Measurements from ENCODE around the gene SORCS2. TPM values are rescaled to one million over a fixed set of nuclear protein-coding genes. Genes with fewer than 3 reads are reported as not detected.

Gene SORCS2
- total RNA-seq, 1 experiment from 2014 or later, result not detected

DNA sequence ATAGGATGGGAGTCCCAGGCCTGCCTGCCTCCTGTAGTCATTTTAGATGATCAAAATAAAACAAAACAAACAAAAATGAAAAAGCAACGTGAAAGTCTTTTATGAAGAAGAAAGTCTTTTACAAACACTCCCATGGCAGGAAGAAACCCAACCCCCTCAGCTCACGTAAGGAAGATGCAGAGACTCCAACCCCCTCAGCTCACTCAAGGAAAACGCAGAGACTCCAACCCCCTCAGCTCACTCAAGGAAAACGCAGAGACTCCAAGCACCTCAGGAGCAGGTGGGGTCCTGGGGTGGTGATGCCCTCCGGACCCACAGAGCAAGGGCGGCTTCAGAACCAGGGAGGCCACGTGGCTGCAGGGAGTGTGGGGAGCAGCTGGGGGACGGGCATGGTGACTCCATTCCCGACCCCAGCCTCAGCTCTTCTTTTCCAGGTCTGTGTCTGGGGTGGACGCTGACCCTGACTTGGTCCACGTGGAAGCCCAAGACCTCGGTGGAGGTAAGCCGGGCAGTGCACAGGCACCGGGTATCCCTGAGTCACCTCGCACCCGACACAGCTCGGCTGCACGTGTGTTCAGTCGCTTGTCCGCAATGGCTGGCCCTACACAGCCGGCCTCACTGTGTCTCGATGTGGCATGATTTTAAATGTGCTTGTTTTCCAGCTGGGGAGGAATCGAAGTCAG is 468.9 kb downstream of the SORCS2 start:
- Mint-ChIP-seq H3K9me3 (ENCODE audit: unreplicated experiment) (no peaks in the 10 kb centered on the region), H3K36me3 (ENCODE audit: insufficient read depth, unreplicated experiment) (no peaks in the 10 kb centered on the region), H3K27ac (ENCODE audit: low read depth, unreplicated experiment) (no peak overlapping the region), H3K27me3 (ENCODE audit: insufficient read depth, unreplicated experiment) (peaks cover 23% of the 10 kb centered on the region), H3K4me1 (ENCODE audit: insufficient read depth, unreplicated experiment) (no peaks in the 10 kb centered on the region), H3K4me3 (ENCODE audit: unreplicated experiment) (no peak overlapping the region)
- BruUV-seq (replicated peaks), result no TSS peak
- intact Hi-C loops (cut with micrococcal nuclease), result no loop called here
- POLR2A ChIA-PET, result no interaction called here
- CTCF ChIA-PET, result interaction anchor here (0.6 kb wide), 1 partner anchor 506 kb away, joined by 3 read pairs; no protein-coding TSS in a partner anchor
- DNase-seq (ENCODE audit: unreplicated experiment), result no peak
- TF ChIP-seq, protein P1, sequence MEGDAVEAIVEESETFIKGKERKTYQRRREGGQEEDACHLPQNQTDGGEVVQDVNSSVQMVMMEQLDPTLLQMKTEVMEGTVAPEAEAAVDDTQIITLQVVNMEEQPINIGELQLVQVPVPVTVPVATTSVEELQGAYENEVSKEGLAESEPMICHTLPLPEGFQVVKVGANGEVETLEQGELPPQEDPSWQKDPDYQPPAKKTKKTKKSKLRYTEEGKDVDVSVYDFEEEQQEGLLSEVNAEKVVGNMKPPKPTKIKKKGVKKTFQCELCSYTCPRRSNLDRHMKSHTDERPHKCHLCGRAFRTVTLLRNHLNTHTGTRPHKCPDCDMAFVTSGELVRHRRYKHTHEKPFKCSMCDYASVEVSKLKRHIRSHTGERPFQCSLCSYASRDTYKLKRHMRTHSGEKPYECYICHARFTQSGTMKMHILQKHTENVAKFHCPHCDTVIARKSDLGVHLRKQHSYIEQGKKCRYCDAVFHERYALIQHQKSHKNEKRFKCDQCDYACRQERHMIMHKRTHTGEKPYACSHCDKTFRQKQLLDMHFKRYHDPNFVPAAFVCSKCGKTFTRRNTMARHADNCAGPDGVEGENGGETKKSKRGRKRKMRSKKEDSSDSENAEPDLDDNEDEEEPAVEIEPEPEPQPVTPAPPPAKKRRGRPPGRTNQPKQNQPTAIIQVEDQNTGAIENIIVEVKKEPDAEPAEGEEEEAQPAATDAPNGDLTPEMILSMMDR (IDR thresholded peaks at IDR 0.05; ENCODE audit: unreplicated experiment), result no peak

DNA sequence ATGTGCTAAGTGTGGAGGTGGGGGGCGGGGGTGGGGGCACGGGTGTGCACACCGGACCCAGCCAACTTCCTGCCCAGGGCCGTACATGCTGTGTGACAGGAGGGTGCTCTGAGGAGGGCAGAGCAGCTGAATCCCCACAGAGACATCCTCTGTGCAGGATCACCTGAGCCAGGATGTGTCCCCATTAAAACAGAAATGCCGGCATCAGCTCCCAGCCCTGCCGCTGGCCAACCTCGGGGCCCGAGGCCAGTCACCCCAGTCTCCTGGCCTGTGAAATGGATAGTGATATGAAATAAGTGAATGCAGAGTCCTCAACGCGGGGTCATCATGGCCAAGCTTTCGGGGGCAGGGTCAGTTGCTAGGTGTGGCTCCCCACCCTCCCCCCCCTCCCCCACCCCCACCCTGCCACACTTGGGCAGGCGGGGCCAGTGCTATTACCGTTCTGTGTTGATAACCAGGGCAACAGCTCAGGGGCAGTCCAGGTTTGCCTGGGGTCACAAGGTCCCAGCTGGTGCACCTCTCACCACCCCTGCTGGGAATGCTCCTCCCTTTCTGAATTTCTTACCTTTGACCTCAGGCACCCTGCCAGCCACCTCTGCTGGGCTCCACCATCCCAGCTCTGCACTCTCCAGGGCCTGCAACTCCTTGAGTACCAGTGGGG is 469.6 kb downstream of the SORCS2 start:
- TF ChIP-seq, protein P1 (IDR thresholded peaks at IDR 0.05; ENCODE audit: unreplicated experiment), result no peak
- CTCF ChIA-PET, result interaction anchor here (0.6 kb wide), 1 partner anchor 506 kb away, joined by 3 read pairs; no protein-coding TSS in a partner anchor
- Mint-ChIP-seq H3K36me3 (ENCODE audit: insufficient read depth, unreplicated experiment) (no peaks in the 10 kb centered on the region), H3K4me1 (ENCODE audit: insufficient read depth, unreplicated experiment) (no peaks in the 10 kb centered on the region), H3K9me3 (ENCODE audit: unreplicated experiment) (no peaks in the 10 kb centered on the region), H3K27ac (ENCODE audit: low read depth, unreplicated experiment) (no peak overlapping the region), H3K4me3 (ENCODE audit: unreplicated experiment) (no peak overlapping the region), H3K27me3 (ENCODE audit: insufficient read depth, unreplicated experiment) (peaks cover 23% of the 10 kb centered on the region)
- BruUV-seq (replicated peaks), result no TSS peak
- no peak for DNase-seq (ENCODE audit: unreplicated experiment)
- intact Hi-C loops (cut with micrococcal nuclease), result no loop called here
- POLR2A ChIA-PET, result no interaction called here

DNA sequence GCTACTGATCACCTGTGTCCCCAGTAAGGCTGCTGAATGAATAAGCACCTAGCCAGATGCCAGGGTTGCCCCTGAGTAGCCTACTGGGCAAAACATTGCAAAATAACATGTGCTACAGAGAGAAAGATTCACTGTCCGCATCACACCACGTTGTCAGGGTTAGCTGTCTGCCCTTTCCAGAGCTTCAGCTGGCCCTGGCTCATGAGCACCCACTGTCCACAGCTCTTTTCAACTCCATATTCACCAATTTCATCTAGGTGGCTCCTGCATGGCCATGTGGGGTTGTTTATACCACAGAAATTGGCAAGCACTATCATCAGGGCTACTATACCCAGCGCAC is 470.1 kb downstream of the SORCS2 start:
- no TSS peak for BruUV-seq (replicated peaks)
- TF ChIP-seq, protein P1 (IDR thresholded peaks at IDR 0.05; ENCODE audit: unreplicated experiment), result no peak
- no peak overlapping the region for H3K27ac Mint-ChIP-seq (ENCODE audit: low read depth, unreplicated experiment)
- CTCF ChIA-PET, result no interaction called here
- intact Hi-C loops (cut with micrococcal nuclease), result no loop called here
- H3K9me3 Mint-ChIP-seq (ENCODE audit: unreplicated experiment), result no peaks in the 10 kb centered on the region
- peaks cover 23% of the 10 kb centered on the region for H3K27me3 Mint-ChIP-seq (ENCODE audit: insufficient read depth, unreplicated experiment)
- no peaks in the 10 kb centered on the region for H3K4me1 Mint-ChIP-seq (ENCODE audit: insufficient read depth, unreplicated experiment)
- no peak for DNase-seq (ENCODE audit: unreplicated experiment)
- H3K4me3 Mint-ChIP-seq (ENCODE audit: unreplicated experiment), result no peak overlapping the region
- H3K36me3 Mint-ChIP-seq (ENCODE audit: insufficient read depth, unreplicated experiment), result no peaks in the 10 kb centered on the region
- POLR2A ChIA-PET, result no interaction called here

DNA sequence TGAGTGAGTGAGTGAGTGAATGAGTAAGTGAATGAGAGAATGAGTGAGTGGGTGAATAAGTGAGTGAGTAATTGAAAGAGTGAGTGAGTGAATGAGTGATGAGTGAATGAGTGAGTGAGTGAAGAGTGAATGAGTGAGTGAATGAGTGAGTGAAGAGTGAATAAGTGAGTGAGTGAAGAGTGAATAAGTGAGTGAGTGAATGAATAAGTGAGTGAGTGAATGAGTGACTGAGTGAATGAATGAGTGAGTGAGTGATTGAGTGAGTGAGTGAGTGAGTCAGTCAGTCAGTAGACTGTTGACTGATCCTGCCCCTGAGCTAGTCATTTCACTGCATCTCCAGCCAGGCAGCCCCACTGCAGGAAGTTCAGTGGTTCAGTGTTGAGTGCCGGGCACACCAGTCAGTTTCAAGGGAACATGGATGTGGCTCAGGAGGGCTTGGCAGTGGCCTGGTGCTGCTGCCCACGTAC is 470.8 kb downstream of the SORCS2 start:
- no peaks in the 10 kb centered on the region for H3K4me1 Mint-ChIP-seq (ENCODE audit: insufficient read depth, unreplicated experiment)
- intact Hi-C loops (cut with micrococcal nuclease), result no loop called here
- ChIA-PET POLR2A (no interaction called here), CTCF (no interaction called here)
- no peak overlapping the region for H3K4me3 Mint-ChIP-seq (ENCODE audit: unreplicated experiment)
- H3K27me3 Mint-ChIP-seq (ENCODE audit: insufficient read depth, unreplicated experiment), result peaks cover 23% of the 10 kb centered on the region
- no peak for DNase-seq (ENCODE audit: unreplicated experiment)
- H3K9me3 Mint-ChIP-seq (ENCODE audit: unreplicated experiment), result no peaks in the 10 kb centered on the region
- TF ChIP-seq, protein P1 (IDR thresholded peaks at IDR 0.05; ENCODE audit: unreplicated experiment), result no peak
- H3K36me3 Mint-ChIP-seq (ENCODE audit: insufficient read depth, unreplicated experiment), result no peaks in the 10 kb centered on the region
- no TSS peak for BruUV-seq (replicated peaks)
- no peak overlapping the region for H3K27ac Mint-ChIP-seq (ENCODE audit: low read depth, unreplicated experiment)

Data from MCF 10A (cell line).